K562 (cell line): ENCODE measurements around the gene GPR78. TPM values are rescaled to one million over a fixed set of nuclear protein-coding genes. Genes with fewer than 3 reads are reported as not detected.

Experiments
- HNRNPUL1 ChIP-seq: fragments of 200-400 bp; formaldehyde crosslinking; IDR thresholded peaks from 2 replicates; pipeline ENCODE4 v1.6.1; 2017; ENCODE audit warnings: low read length
- MYBL2 ChIP-seq, 2 experiments: fragments of 450-650 bp in 1 of 2; sonication (generic) in 1 of 2; formaldehyde crosslinking in 1 of 2; IDR thresholded peaks; 2 replicates each; pipeline versions ENCODE4 v1.6.1 to v1.8.1; 2017 to 2022; ENCODE audit warnings: borderline replicate concordance in 1 of 2, inconsistent platforms in 1 of 2, low read depth in 1 of 2, mild to moderate bottlenecking in 1 of 2, missing genetic modification reagents in 1 of 2, moderate library complexity in 1 of 2
- TRIM25 ChIP-seq: fragments of 450-650 bp; IDR thresholded peaks from 2 replicates; pipeline ENCODE4 v1.7.0; 2016; ENCODE audit warnings: borderline replicate concordance
- polyA plus RNA-seq, 8 experiments: library from polyadenylated mRNA; depleted of rRNA in 4 of 8; stranded (reverse) in 5 of 8; unstranded in 3 of 8; fragments of >200 nt; fragmentation: Nextera tagmentation in 2 of 8; fragmentation: Illumina TruSeq in 1 of 8; extraction: Ambion mirVana in 2 of 8; extraction: Trizol in 1 of 8; gene quantifications; 2 replicates each; pipeline versions ENCODE4 v1.2.1 to v1.2.3, GENCODE V29; 2011 to 2014; ENCODE audit warnings: inconsistent platforms in 1 of 8, missing spikeins in 1 of 8
- total RNA-seq, 7 experiments: library from RNA; depleted of rRNA in 6 of 7; stranded (reverse); fragments of >200 nt in 6 of 7; fragmentation: Illumina TruSeq in 2 of 7; extraction: Trizol in 2 of 7; gene quantifications; 2 replicates each; pipeline versions ENCODE4 v1.2.1 to v1.2.3, GENCODE V29; 2011 to 2021; ENCODE audit warnings: low replicate concordance in 1 of 7
- TF ChIP-seq, protein P1 (sequence below): fragments of 200-600 bp; sonication (generic); IDR thresholded peaks from one replicate; pipeline ENCODE4 v1.6.1; 2012; ENCODE audit warnings: mild to moderate bottlenecking, low read depth, low read length, inconsistent platforms

GPR78 gene
- total and polyA plus RNA-seq, 9 of the 15 experiments (the other 6 are each of a cell fraction or from before 2014, with no cell fraction given): 0.04 to 0.13 (median 0.07) TPM; not detected in 4

DNA sequence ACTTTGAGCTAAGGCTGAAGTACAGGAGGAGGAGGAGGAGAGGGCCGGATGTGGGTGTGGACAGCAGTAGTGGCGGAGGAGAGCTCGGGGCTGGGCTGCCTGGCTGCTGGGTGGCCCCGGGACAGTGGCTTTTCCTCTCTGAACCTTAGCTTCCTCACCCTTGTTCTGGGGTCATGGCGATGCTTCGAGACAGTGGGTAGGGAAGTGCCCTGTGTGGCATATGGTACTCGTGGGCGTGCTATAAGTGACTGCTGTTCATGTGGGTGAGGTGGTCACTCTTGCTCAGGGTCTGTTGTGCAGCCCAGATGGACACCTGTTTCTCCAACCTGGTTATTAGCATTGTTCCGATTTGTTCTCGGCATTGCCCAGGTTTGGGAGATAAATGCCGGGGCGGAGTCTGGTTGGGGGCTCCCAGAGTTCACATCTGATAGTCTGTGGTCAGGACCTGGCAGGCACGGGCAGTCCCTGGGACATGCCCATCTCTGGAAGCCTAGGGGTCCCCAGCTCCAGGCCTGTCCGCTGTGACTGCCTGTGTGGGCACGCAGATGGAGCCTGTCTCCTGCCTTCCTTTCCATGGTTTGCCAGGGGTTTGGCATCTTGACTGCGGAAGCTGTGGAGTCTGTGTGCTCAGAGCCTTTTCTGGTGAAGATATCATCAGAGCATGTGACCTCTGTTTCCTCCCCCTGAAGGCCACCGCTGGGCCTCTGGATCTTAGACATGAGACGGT lies 7.4 kb downstream of the GPR78 start (continued):
- TF ChIP-seq MYBL2 (IDR thresholded peaks at IDR 0.05; ENCODE audit: low read depth) (no peak), MYBL2 (CRISPR knock-in tag; IDR thresholded peaks at IDR 0.05; ENCODE audit: borderline replicate concordance) (no peak), TRIM25 (no peak), HNRNPUL1 (no peak)
- TF ChIP-seq, protein P1, sequence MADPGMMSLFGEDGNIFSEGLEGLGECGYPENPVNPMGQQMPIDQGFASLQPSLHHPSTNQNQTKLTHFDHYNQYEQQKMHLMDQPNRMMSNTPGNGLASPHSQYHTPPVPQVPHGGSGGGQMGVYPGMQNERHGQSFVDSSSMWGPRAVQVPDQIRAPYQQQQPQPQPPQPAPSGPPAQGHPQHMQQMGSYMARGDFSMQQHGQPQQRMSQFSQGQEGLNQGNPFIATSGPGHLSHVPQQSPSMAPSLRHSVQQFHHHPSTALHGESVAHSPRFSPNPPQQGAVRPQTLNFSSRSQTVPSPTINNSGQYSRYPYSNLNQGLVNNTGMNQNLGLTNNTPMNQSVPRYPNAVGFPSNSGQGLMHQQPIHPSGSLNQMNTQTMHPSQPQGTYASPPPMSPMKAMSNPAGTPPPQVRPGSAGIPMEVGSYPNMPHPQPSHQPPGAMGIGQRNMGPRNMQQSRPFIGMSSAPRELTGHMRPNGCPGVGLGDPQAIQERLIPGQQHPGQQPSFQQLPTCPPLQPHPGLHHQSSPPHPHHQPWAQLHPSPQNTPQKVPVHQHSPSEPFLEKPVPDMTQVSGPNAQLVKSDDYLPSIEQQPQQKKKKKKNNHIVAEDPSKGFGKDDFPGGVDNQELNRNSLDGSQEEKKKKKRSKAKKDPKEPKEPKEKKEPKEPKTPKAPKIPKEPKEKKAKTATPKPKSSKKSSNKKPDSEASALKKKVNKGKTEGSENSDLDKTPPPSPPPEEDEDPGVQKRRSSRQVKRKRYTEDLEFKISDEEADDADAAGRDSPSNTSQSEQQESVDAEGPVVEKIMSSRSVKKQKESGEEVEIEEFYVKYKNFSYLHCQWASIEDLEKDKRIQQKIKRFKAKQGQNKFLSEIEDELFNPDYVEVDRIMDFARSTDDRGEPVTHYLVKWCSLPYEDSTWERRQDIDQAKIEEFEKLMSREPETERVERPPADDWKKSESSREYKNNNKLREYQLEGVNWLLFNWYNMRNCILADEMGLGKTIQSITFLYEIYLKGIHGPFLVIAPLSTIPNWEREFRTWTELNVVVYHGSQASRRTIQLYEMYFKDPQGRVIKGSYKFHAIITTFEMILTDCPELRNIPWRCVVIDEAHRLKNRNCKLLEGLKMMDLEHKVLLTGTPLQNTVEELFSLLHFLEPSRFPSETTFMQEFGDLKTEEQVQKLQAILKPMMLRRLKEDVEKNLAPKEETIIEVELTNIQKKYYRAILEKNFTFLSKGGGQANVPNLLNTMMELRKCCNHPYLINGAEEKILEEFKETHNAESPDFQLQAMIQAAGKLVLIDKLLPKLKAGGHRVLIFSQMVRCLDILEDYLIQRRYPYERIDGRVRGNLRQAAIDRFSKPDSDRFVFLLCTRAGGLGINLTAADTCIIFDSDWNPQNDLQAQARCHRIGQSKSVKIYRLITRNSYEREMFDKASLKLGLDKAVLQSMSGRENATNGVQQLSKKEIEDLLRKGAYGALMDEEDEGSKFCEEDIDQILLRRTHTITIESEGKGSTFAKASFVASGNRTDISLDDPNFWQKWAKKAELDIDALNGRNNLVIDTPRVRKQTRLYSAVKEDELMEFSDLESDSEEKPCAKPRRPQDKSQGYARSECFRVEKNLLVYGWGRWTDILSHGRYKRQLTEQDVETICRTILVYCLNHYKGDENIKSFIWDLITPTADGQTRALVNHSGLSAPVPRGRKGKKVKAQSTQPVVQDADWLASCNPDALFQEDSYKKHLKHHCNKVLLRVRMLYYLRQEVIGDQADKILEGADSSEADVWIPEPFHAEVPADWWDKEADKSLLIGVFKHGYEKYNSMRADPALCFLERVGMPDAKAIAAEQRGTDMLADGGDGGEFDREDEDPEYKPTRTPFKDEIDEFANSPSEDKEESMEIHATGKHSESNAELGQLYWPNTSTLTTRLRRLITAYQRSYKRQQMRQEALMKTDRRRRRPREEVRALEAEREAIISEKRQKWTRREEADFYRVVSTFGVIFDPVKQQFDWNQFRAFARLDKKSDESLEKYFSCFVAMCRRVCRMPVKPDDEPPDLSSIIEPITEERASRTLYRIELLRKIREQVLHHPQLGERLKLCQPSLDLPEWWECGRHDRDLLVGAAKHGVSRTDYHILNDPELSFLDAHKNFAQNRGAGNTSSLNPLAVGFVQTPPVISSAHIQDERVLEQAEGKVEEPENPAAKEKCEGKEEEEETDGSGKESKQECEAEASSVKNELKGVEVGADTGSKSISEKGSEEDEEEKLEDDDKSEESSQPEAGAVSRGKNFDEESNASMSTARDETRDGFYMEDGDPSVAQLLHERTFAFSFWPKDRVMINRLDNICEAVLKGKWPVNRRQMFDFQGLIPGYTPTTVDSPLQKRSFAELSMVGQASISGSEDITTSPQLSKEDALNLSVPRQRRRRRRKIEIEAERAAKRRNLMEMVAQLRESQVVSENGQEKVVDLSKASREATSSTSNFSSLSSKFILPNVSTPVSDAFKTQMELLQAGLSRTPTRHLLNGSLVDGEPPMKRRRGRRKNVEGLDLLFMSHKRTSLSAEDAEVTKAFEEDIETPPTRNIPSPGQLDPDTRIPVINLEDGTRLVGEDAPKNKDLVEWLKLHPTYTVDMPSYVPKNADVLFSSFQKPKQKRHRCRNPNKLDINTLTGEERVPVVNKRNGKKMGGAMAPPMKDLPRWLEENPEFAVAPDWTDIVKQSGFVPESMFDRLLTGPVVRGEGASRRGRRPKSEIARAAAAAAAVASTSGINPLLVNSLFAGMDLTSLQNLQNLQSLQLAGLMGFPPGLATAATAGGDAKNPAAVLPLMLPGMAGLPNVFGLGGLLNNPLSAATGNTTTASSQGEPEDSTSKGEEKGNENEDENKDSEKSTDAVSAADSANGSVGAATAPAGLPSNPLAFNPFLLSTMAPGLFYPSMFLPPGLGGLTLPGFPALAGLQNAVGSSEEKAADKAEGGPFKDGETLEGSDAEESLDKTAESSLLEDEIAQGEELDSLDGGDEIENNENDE: no peak
